SIG-M5 treated with dmso at 0.1 percent for 504 hours (cell line): ENCODE measurements around the gene CRADD.
"Not testable (repeated sequence)": the region's sequence is repeated elsewhere in the genome, so short reads cannot be mapped to it uniquely, and the experiment has no call there.

ENCODE experiments used
- DNase-seq: peaks from one replicate; lab custom pipeline; 2025; ENCODE audit not compliant: unreplicated experiment; lab: John Stamatoyannopoulos, UW

Gene CRADD

DNA sequence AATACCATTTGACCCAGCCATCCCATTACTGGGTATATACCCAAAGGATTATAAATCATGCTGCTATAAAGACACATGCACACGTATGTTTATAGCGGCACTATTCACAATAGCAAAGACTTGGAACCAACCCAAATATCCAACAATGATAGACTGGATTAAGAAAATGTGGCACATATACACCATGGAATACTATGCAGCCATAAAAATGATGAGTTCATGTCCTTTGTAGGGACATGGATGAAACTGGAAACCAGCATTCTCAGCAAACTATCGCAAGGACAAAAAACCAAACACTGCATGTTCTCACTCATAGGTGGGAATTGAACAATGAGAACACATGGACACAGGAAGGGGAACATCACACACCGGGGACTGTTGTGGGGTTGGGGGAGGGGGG lies 104.8 kb downstream of the CRADD start:
- DNase-seq, result not testable (repeated sequence)

DNA sequence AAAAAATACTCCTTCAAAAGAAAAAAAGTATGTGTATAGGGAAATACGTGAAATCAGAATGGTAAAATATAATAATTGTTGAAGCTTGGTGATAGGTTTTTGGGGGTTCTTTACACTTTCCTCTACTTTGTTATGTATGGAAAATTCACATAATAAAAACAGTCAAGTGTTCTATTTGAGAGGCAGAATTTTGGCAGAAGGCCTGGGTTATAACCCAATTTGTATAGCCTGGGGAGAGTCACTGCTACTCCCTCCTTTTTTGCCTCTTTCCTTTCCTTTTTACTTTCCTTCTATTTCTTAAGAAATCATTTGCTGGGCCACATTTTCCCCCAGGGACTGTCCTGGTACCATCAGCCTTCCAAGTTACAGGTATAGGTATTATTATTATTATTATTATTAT lies 105.7 kb downstream of the CRADD start:
- DNase-seq, result no peak

DNA sequence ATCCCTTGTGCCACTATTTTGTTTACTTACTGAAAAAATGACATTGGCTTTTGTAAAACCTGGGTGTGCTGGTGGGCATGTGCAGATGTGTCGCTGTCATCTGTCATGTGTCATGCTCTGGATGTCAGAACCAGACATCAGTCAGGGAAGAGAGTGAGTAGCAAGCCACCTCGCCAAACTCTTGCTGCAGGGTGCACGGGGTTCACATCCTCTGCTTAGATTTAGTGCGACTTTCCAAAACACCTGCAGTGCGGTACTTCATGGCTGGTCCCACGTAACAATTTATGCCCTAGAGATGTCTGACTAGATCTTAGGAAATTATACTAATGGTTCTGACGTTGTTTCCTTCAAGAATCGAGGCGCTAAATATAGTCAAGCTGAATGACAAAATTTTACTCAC lies 106.7 kb downstream of the CRADD start:
- DNase-seq, result no peak

DNA sequence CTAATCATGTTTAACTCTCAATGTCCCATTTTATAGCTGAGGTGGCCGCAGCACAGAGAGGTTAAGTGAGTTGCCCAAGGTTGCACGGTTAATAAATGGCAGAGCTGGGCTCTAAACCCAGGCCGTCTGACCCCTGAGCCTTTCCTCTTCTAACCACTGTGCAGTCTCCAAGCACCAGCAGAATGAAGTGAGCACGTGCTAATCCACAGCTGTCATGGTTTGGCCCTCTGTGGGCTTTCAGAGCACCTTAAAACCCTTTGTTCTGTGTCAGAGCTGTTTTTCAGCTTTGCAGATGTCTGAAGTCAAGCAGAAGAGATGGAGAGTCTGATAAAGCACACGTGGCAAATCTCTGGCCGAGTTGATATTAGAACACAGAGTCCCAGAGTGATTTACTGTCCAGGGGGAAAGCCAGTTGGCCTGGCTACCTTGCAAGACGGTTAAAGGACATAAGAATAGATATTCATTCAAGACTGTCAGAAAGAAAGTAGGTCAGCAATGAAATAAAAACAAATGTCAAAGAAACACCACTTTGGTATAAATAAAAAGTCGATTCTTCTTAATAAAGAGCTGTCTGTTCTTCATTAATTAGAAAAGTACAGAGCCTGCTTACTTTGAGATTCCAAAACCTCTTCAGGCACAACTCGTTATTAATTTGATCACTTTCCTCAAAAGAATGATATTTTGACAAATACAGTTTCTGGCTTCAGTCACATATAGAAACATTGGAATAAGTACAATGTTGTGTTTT lies 107.3 kb downstream of the CRADD start:
- no peak for DNase-seq

DNA sequence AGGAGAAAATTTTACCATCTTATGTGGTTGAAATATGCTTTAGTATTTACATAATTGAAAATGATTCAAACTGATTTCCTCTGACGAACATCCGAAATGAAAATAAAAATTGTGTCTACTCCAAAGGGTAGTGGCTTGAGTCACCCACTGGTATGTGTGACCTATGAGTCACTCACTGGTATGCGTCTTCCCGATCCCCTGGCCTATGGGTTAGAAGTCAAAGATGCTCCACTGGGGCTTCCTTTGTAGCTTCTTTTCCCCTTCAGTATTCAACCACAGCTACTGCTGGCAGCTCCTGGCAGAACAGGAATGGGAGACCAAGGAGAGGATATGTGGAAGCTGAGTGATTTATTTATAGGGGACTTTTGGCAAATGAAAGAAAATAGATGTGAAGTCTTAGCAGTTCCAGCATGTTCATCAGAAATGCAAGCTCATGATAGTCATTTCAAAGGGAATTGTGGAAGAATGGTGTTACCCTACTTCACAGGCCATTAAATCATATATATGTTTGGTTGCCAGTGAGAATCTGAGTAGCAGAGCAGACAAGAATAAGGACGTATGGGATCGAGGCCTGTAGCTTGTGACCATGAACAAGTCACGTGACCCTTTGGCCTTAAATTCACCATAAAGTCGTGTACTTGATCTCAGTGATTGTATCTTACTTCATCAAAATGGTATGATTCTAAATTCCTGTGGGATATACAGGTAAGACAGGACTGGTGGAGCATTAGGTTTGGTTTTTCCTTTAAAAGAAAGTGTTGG lies 108.3 kb downstream of the CRADD start:
- DNase-seq, result no peak

DNA sequence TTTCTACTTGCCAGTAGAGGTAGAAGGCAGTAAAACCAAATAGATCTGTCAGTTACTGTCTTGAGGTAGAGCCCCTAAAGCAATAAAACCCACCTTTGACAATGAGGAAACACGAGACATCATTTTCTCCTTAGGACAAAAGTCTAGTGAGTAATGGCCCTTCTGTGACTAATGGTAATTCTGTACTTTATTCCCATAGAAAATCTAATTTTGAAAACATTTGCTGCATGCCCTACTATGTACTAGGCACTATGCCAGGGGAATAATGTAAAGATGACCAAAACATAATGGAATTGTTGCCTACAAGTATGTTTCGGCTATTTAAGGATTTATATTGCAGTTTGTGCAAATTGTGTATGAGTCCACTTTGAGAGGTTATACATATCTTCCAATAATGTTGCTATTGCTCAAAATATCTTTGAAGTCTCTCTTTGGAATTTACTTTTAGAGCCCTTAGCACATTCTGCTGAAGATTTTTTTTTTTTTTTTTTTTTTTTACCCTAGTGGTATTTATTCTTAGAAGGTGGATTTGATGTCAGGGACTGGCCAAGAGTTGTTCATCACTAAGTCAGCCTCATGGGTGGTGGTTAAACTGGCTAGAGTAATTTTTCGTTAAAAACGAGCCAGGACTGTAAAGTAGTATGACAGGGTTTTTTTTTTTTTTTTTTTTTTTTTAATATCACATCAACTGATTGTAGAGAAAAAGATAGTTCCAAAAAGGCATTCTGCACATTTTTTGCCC lies 109.7 kb downstream of the CRADD start:
- no peak for DNase-seq

DNA sequence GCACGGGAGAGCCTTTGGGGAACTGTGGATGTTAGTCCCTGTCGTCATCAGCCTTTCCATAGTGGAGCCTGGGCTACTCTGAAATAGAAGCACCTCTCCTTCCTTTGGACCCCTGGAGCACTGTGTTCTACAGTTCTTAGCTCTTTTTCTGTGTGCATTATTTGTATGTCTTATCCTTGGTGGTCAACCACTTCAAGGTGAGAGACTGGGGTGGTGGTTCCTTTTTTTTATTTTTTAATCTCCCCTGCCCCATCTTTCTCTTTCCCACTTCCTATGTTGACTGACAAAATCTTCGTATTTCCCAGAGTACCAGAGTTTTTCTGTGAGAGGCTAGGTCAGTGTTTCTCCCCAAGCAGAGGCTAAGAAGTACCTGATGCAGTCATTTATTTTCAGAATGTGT lies 111.7 kb downstream of the CRADD start:
- DNase-seq, result no peak

DNA sequence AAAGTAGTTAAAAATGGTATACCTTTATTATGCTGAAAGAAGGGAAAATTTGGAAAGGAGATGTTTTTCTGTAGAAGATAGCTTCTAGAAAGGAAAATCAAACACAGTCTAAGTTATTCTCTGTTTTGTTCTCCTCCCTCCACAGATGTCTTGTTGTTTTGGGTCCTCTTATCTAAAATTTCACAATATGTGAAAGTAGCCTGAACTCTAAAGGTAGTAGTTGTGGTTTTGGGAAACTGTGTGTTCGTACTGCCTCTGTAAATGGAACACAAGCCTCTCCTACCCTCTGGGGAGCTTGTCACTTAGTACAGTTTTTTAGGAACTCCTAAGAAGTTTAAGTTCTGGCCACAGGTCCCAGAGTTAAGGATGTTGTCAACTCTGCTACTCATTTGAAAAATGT lies 112.6 kb downstream of the CRADD start:
- DNase-seq, result no peak

DNA sequence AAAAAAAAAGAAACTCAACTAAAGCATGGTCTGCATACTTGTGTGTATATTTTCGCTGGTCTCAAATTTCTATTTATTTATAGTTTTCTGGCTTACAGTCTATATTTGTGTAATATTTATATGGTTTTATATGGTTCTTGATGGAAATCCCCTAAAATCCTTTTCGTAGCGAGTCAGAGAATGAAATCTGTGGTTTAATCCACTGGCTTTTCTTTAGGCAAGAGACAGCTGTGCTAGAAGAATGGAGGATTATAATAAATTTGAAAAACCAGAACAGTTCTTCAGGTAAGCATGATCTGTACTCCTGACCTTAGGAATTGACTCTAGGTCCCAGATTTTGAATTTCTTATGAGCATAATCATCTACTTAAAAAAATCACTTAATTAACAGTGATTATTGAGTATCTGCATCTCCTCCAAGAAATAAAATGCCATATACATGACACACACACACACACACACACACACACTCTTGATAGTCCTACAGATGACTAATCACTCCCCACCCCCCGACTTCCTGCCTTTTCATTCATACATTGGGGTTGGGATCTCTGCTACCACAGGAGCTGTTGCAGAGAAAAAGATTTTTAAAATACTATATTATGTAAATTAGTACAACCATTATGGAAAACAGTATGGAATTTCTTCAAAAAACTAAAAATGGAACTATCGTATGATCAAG lies 113.4 kb downstream of the CRADD start:
- no peak for DNase-seq

DNA sequence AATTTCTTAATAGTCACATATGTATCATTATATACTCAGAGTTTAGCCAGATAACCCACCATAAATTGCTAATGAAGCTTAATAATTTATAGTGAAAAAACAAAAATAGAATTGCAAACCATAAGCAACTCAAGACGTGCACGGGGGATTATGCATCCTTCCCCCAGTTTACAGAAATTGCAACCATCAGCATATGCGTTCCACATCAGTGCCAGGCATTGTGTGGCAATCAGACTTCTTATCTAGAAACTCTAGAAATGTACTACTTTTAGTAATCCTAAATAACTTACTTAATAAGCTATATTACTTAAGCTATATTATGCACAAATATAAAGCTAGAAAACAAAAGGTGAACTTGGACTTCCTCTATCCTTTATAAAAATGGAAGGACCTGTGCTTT lies 115.8 kb downstream of the CRADD start:
- no peak for DNase-seq

DNA sequence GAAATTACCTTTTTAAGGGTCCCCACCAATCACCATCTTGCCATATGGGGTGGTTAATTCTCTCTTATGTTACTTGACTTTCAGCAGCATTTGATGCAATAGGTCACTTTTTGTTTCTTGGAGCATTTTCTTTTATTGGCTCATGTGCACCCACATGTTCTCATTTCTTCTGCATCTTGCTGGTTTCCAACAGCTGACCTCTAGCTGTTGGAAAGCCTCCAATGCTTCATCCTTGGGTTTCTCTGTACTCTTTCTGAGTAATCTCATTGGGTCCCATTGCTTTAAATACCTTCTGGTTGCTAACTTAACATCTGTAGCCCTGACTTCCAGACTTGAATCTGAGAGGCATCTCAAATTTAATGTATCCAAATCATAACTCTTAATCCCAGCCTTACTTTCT lies 116.8 kb downstream of the CRADD start:
- no peak for DNase-seq

DNA sequence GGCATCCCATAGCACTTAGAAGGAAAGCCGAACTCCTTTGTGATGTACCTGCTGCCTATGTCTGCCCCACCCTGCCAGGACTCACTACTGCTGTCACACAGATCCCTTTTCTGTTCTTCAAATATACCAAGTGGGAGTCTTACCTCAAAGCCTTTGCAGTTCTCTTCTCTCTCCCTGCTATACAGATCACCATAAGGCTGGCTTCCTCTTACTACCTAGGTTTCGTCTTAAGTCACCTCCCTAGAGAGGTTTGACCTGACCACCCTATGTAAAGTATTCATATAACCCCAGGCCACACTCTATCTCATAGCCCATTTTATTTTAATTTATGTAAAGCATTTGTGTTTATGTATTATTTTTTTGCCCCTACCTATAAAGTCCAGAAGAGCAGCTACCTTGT lies 117.6 kb downstream of the CRADD start:
- DNase-seq, result no peak

DNA sequence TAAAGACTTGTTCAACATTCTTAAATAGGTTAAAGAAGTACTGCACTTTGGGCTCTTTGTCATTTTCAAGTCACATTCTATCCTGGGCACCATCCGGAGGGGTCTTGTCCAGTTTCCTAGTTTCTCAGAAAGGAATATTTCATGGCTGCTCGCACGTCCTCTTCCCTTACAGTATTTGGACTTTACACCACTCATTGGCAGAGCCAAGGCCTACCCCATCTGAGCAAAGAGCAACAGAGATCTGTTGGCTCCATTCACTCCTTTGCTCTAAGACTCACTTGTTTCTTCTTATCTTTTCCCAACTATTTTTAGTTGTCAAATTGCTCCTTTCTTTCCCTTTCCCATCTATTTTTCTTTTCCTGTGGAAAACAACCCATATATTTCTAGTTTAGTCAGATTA lies 118.2 kb downstream of the CRADD start:
- DNase-seq, result no peak

DNA sequence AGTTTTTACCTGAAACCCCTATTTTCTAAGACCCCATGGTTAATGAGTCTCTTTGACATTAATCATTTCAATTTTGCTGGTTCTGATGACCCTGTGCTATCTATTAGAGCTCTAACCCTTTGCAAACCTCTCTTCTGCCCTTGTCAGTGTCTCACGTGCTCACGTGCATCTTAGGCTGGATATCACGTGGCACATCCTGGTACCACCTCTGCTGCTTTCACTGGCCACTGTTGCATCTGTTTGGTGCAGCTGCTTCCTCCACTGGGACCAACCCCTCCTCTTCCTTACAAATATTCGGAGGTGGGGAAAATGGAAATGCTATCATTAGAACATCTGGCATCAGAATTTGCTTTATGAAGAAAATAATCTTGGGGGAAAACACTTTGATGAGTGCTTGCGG lies 119.6 kb downstream of the CRADD start:
- DNase-seq, result no peak

DNA sequence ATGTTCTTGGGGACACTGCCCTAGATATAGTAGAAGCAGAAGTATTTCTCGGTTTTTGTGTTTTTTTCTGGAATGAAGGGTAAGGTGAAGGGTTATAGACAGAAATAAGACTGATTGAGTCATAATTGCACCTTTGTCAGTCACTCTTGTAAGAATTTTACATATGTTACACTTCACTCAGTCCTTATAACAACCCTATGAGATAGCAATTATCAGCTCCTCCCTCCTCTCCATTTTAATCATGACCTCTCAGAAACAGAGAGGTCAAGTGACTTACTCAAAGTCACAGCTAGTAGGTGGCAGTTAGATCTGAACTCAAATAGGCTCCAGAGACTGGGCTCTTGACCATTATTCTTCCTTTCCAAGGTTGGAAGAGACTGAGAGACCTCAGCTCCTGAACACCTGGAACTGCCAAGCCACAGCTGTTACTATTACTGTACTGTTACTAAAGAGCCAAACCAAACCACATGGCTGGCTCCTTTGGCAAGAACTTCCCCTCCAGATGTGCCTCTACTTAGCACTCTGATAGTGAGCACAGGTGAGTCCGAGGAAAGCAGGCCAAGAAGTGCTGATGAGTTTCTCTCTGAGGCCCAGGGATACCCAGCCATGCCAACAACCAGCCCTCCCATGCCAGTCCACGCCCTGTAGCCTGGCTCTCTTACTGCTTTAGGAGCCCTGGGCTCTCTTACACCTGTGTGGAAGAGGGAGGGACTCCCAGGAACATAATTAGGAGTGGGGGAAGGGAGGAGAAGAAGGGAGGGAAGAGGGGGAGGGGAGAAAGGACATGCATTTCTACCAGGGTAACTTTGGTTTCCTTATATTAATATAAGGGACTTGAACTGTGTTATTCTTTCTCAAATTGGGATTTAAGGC lies 121.3 kb downstream of the CRADD start:
- DNase-seq, result no peak

DNA sequence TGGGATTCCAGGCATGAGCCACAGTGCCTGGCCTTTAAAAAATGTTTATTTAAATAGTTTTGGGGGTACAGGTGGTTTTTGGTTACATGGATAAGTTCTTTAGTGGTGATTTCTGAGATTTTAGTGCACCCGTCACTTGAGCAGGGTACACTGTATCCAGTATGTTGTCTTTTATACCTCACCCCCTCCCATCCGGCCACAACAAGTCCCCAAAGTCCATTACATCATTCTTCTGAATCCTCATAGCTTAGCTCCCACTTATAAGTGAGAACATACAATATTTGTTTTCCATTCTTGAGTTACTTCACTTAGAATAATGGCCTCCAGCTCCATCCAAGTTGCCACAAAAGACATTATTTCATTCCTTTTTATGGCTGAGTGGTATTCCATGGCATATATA lies 124.5 kb downstream of the CRADD start:
- not testable (repeated sequence) for DNase-seq

DNA sequence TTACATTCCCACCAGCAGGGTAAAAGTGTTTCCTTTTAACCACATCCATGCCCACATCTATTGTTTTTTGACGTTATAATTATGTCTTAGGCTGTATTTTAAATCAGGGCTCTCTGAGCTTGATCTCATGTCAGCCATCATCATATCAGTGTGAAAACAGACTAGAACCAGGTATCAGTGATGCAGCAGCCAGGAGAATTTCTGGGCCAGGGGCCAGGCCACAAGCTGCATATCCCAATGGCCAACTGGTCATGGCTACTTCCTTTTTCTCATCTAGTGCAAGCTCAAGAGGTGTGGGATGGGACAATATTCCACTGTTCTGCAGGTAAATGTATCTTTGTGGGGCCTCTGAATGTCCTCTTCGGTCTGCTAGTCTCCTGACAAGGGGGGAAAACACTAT lies 125.1 kb downstream of the CRADD start:
- no peak for DNase-seq

DNA sequence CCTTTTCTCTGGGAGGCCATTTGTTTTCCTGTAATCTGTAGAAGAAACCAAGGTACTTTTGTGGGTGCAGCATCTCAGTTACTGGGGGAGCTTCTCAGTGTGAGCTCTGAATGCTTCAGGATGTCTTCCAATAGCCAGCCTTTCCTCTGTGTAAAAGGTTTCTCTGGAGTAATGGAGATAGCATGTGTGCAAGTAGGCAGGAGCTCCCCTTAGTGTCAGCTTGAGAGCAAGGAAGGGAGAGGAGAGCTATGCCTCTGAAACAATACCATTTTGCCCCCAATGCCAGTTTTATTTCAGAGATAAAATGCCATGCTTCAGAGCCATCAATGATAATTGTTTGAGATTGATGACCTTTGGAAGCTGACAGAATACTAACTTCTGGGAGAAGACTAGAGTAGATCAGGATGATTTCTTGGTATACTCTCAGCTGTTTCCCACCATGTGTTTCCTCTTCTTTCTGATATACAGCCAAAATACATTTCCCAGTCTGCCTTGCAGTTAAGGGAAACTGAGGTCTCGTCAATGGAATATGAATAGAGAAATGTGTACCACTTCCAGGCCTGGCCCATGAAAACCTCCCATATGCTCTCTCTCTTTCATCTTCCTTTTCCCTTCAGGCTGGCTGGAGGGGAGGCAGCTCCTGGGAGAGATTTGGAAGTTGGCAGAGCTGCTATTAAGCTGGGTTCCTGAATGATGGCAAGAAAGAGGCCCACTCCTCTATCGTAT lies 125.7 kb downstream of the CRADD start:
- no peak for DNase-seq

DNA sequence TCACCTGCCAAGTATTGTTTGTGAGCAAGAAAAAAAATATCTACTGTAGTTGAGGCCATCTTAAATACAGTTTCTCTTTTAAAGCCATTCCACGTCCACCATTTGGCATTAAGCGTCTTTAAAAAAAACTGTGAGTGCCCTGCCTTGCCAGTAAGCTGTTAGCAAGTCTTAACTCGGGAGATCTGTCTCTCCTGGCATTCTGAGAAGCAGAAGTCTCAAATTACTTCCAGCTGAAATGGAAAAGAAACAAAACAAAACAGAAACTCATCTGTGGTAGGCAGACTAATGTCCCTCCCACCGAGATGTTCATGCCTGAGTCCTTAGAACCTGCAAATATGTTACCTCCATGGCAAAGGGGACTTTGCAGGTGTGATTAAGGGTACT lies 126.2 kb downstream of the CRADD start:
- no peak for DNase-seq
